CD4-positive, CD25-positive, alpha-beta regulatory T cell (primary cell): ENCODE results near the gene TRPC4AP. TPM values are rescaled to one million over a fixed set of nuclear protein-coding genes. Genes with fewer than 3 reads are reported as not detected.

Experiments used
- ATAC-seq, 2 donors: fragments of 150-1000 bp; cut with Tn5 transposase; one replicate each; pipeline ENCODE4 v1.10.0; 2021; ENCODE audit warnings: low read depth in 2 of 2, moderate number of reproducible peaks in 2 of 2, moderate library complexity in 1 of 2
- DNase-seq, 3 donors: peaks; one replicate each; pipeline versions ENCODE4 v3.0.0 to v3.0.0-alpha.2; 2012 to 2022; ENCODE audit warnings: mixed read lengths in 1 of 3
- H3K27ac ChIP-seq: one replicate; pipeline ENCODE4 v1.7.0; 2013; ENCODE audit warnings: mild to moderate bottlenecking, low read length; ENCODE audit not compliant: insufficient read depth, poor library complexity, severe bottlenecking
- H3K27me3 ChIP-seq: one replicate; pipeline ENCODE4 v1.7.0; 2013; ENCODE audit warnings: low read length; ENCODE audit not compliant: control insufficient read depth, insufficient read depth
- H3K36me3 ChIP-seq: one replicate; pipeline ENCODE4 v1.7.0; 2013; ENCODE audit warnings: mild to moderate bottlenecking, low read length, moderate library complexity; ENCODE audit not compliant: control insufficient read depth, insufficient read depth
- H3K4me1 ChIP-seq: 2 replicates; pipeline ENCODE4 v1.7.0; 2013; ENCODE audit warnings: mild to moderate bottlenecking, low read length; ENCODE audit not compliant: insufficient read depth, control insufficient read depth, poor library complexity, severe bottlenecking
- H3K4me3 ChIP-seq: one replicate; pipeline ENCODE4 v1.7.0; 2013; ENCODE audit warnings: low read depth, mild to moderate bottlenecking, low read length, moderate library complexity
- H3K9me3 ChIP-seq, 2 experiments: 1 replicate in 1 of 2; 2 replicates in 1 of 2; pipeline ENCODE4 v1.7.0; 2013; ENCODE audit warnings: low read length in 2 of 2, mild to moderate bottlenecking in 1 of 2, moderate library complexity in 1 of 2; ENCODE audit not compliant: control insufficient read depth in 2 of 2
- H3K27ac Mint-ChIP-seq, 3 donors: one replicate each; pipeline ENCODE4 v1.8.0; 2020 to 2022; ENCODE audit warnings: mild to moderate bottlenecking in 3 of 3, mixed read lengths in 3 of 3, moderate library complexity in 2 of 3
- H3K27me3 Mint-ChIP-seq: one replicate; pipeline ENCODE4 v1.8.0; 2022; ENCODE audit warnings: mild to moderate bottlenecking, mixed read lengths
- H3K36me3 Mint-ChIP-seq: one replicate; pipeline ENCODE4 v1.8.0; 2020; ENCODE audit warnings: mixed read lengths
- H3K4me1 Mint-ChIP-seq, 4 donors: one replicate each; pipeline ENCODE4 v1.8.0; 2020 to 2022; ENCODE audit warnings: mixed read lengths in 4 of 4, mild to moderate bottlenecking in 1 of 4
- H3K4me3 Mint-ChIP-seq, 4 donors: one replicate each; pipeline ENCODE4 v1.8.0; 2020 to 2022; ENCODE audit warnings: mild to moderate bottlenecking in 4 of 4, mixed read lengths in 4 of 4, moderate library complexity in 3 of 4
- H3K9me3 Mint-ChIP-seq, 7 donors: one replicate each; pipeline ENCODE4 v1.8.0; 2020 to 2022; ENCODE audit warnings: mixed read lengths in 7 of 7, mild to moderate bottlenecking in 3 of 7, moderate library complexity in 2 of 7
- polyA plus RNA-seq, 4 donors: library from polyadenylated mRNA; unstranded; fragments of 300-500 nt; fragmentation: Illumina TruSeq; gene quantifications; one replicate each; pipeline ENCODE4 v1.2.3, GENCODE V29; 2021
- total RNA-seq: library from RNA; stranded (reverse); gene quantifications from one replicate; pipeline ENCODE4 v1.2.3, GENCODE V29; 2022

The TRPC4AP gene
- total and polyA plus RNA-seq, 5 donors from 2014 or later: 58.7 to 76.4 (median 61.2) TPM

- Mint-ChIP-seq H3K9me3 (peaks cover 0 to 2% (median 0%) of the 10 kb centered on the region in 7 donors), H3K27me3 (no peaks in the 10 kb centered on the region), H3K36me3 (peaks cover 30% of the 10 kb centered on the region), H3K27ac (peak overlapping the region in 1 of 3 donors; percentile 76), H3K4me1 (peaks cover 0 to 7% (median 1%) of the 10 kb centered on the region in 4 donors), H3K4me3 (no peak overlapping the region)
- no peak for ATAC-seq
- Histone ChIP-seq H3K36me3 (peaks cover 79% of the 10 kb centered on the region), H3K27ac (no peak overlapping the region), H3K4me1 (no peaks in the 10 kb centered on the region), H3K27me3 (no peaks in the 10 kb centered on the region), H3K4me3 (no peak overlapping the region), H3K9me3 (no peaks in the 10 kb centered on the region)
- no peak for DNase-seq
Measured at GRCh38 chr20:35001596-35002362, 90.8 kb downstream of the TRPC4AP start.

- Histone ChIP-seq H3K9me3 (no peaks in the 10 kb centered on the region), H3K4me1 (no peaks in the 10 kb centered on the region), H3K36me3 (peaks cover 78% of the 10 kb centered on the region), H3K4me3 (no peak overlapping the region), H3K27me3 (no peaks in the 10 kb centered on the region), H3K27ac (no peak overlapping the region)
- Mint-ChIP-seq H3K4me3 (no peak overlapping the region), H3K9me3 (peaks cover 0 to 2% (median 0%) of the 10 kb centered on the region in 7 donors), H3K4me1 (peaks cover 0 to 7% (median 1%) of the 10 kb centered on the region in 4 donors), H3K27me3 (no peaks in the 10 kb centered on the region), H3K36me3 (peaks cover 30% of the 10 kb centered on the region), H3K27ac (peak overlapping the region in 1 of 3 donors; percentile 48)
- DNase-seq (no peak), ATAC-seq (no peak)
Measured at GRCh38 chr20:35000922-35001595, 91.5 kb downstream of the TRPC4AP start.

GRCh38 chr20:35000311-35000921 is 92.2 kb downstream of the TRPC4AP start:
- peaks cover 0 to 2% (median 0%) of the 10 kb centered on the region in 7 donors for H3K9me3 Mint-ChIP-seq
- Histone ChIP-seq H3K27ac (no peak overlapping the region), H3K9me3 (no peaks in the 10 kb centered on the region), H3K4me1 (no peaks in the 10 kb centered on the region), H3K4me3 (no peak overlapping the region), H3K36me3 (peaks cover 74% of the 10 kb centered on the region), H3K27me3 (no peaks in the 10 kb centered on the region)
- no peak for DNase-seq
- H3K4me3 Mint-ChIP-seq: peak overlapping the region in 1 of 4 donors; percentile 63
- no peak overlapping the region for H3K27ac Mint-ChIP-seq
- H3K4me1 Mint-ChIP-seq: peaks cover 0 to 7% (median 1%) of the 10 kb centered on the region in 4 donors
- ATAC-seq: no peak
- peaks cover 32% of the 10 kb centered on the region for H3K36me3 Mint-ChIP-seq
- no peaks in the 10 kb centered on the region for H3K27me3 Mint-ChIP-seq

GRCh38 chr20:34999782-35000181 is 92.8 kb downstream of the TRPC4AP start:
- Mint-ChIP-seq H3K36me3 (peaks cover 32% of the 10 kb centered on the region), H3K4me1 (peaks cover 0 to 7% (median 1%) of the 10 kb centered on the region in 4 donors), H3K27me3 (no peaks in the 10 kb centered on the region), H3K4me3 (no peak overlapping the region), H3K9me3 (peaks cover 0 to 2% (median 0%) of the 10 kb centered on the region in 7 donors), H3K27ac (no peak overlapping the region)
- no peaks in the 10 kb centered on the region for H3K9me3 ChIP-seq
- DNase-seq (no peak), ATAC-seq (no peak)
- H3K4me3 ChIP-seq: no peak overlapping the region
- H3K27ac ChIP-seq: no peak overlapping the region
- peaks cover 68% of the 10 kb centered on the region for H3K36me3 ChIP-seq
- no peaks in the 10 kb centered on the region for H3K4me1 ChIP-seq
- H3K27me3 ChIP-seq: no peaks in the 10 kb centered on the region

- peaks cover 66% of the 10 kb centered on the region for H3K36me3 ChIP-seq
Measured at GRCh38 chr20:34999021-34999451, 93.6 kb downstream of the TRPC4AP start.

DNA sequence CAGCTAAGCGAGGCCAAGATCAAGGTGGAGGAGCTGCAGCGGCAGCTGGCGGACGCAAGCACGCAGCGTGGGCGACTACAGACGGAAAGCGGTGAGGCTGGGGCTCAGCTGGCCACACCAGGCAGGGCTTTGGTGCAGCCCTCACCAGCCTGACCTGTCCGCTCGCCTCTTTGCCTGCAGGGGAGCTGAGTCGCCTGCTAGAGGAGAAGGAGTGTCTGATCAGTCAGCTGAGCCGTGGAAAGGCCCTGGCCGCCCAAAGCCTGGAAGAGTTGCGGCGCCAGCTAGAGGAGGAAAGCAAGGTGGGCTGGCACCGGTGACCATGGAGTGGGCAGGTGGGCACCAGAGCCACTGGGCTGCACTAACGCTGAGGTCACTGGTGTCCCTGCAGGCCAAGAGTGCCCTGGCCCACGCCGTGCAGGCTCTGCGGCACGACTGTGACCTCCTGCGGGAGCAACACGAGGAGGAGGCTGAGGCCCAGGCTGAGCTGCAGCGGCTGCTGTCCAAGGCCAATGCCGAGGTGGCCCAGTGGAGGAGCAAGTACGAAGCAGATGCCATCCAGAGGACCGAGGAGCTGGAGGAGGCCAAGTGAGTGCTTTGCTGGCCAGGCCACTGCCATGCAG is 94.2 kb downstream of the TRPC4AP start:
- peak overlapping the region in 1 of 3 donors; percentile 91 for H3K27ac Mint-ChIP-seq
- Histone ChIP-seq H3K4me3 (no peak overlapping the region), H3K27me3 (no peaks in the 10 kb centered on the region), H3K27ac (no peak overlapping the region), H3K9me3 (no peaks in the 10 kb centered on the region), H3K36me3 (peaks cover 60% of the 10 kb centered on the region), H3K4me1 (no peaks in the 10 kb centered on the region)
- H3K9me3 Mint-ChIP-seq: peaks cover 0 to 2% (median 0%) of the 10 kb centered on the region in 7 donors
- no peak for DNase-seq
- peaks cover 32% of the 10 kb centered on the region for H3K36me3 Mint-ChIP-seq
- H3K4me1 Mint-ChIP-seq: peaks cover 0 to 7% (median 1%) of the 10 kb centered on the region in 4 donors
- no peak overlapping the region for H3K4me3 Mint-ChIP-seq
- no peak for ATAC-seq
- no peaks in the 10 kb centered on the region for H3K27me3 Mint-ChIP-seq

More at GRCh38 chr20:34999021-34999451, 93.6 kb downstream of the TRPC4AP start:
- peaks cover 32% of the 10 kb centered on the region for H3K36me3 Mint-ChIP-seq
- H3K9me3 ChIP-seq: no peaks in the 10 kb centered on the region
- DNase-seq (no peak), ATAC-seq (no peak)
- peaks cover 0 to 2% (median 0%) of the 10 kb centered on the region in 7 donors for H3K9me3 Mint-ChIP-seq
- no peak overlapping the region for H3K4me3 ChIP-seq
- H3K4me1 Mint-ChIP-seq: peaks cover 0 to 7% (median 1%) of the 10 kb centered on the region in 4 donors
- no peaks in the 10 kb centered on the region for H3K4me1 ChIP-seq
- H3K27ac Mint-ChIP-seq: no peak overlapping the region
- H3K4me3 Mint-ChIP-seq: no peak overlapping the region
- no peak overlapping the region for H3K27ac ChIP-seq
- H3K27me3 ChIP-seq: no peaks in the 10 kb centered on the region
- H3K27me3 Mint-ChIP-seq: no peaks in the 10 kb centered on the region

GRCh38 chr20:34997774-34998173 is 94.8 kb downstream of the TRPC4AP start:
- Mint-ChIP-seq H3K9me3 (peaks cover 0 to 2% (median 0%) of the 10 kb centered on the region in 7 donors), H3K4me3 (peak overlapping the region in 2 of 4 donors; percentile 57 to 73), H3K4me1 (peaks cover 0 to 7% (median 1%) of the 10 kb centered on the region in 4 donors), H3K27me3 (no peaks in the 10 kb centered on the region), H3K27ac (no peak overlapping the region), H3K36me3 (peaks cover 32% of the 10 kb centered on the region)
- H3K4me1 ChIP-seq: no peaks in the 10 kb centered on the region
- no peaks in the 10 kb centered on the region for H3K27me3 ChIP-seq
- no peak overlapping the region for H3K4me3 ChIP-seq
- H3K27ac ChIP-seq: no peak overlapping the region
- DNase-seq (no peak), ATAC-seq (no peak)
- H3K36me3 ChIP-seq: peaks cover 53% of the 10 kb centered on the region
- H3K9me3 ChIP-seq: no peaks in the 10 kb centered on the region
